K562 (cell line): Measurements from ENCODE around the gene TUBA1A. TPM values are rescaled to one million over a fixed set of nuclear protein-coding genes. Genes with fewer than 3 reads are reported as not detected.
A peak's percentile ranks its signal among the peaks of the same experiment; 100 is the strongest.

Experiments used
- ATF3 ChIP-seq, 2 experiments: fragments of 450-650 bp in 1 of 2; sonication (generic) in 1 of 2; formaldehyde crosslinking in 1 of 2; IDR thresholded peaks in 1 of 2; conservative IDR thresholded peaks in 1 of 2; 2 replicates each; pipeline versions ENCODE4 v1.6.1 to v1.8.1; 2016 to 2023; ENCODE audit warnings: mild to moderate bottlenecking in 2 of 2, moderate library complexity in 2 of 2, inconsistent platforms in 1 of 2, missing genetic modification reagents in 1 of 2
- BCLAF1 ChIP-seq, 2 experiments: fragments of 450-650 bp in 1 of 2; IDR thresholded peaks; 2 replicates each; pipeline ENCODE4 v1.6.1; 2011 to 2017; ENCODE audit warnings: low read depth in 2 of 2, antibody characterized with exemption in 1 of 2, borderline replicate concordance in 1 of 2, low read length in 1 of 2, mild to moderate bottlenecking in 1 of 2, mixed read lengths in 1 of 2; ENCODE audit not compliant: control insufficient read depth in 1 of 2
- E2F4 ChIP-seq: sonication (generic); formaldehyde crosslinking; IDR thresholded peaks from 2 replicates; pipeline ENCODE4 v1.8.0; 2022; ENCODE audit warnings: mild to moderate bottlenecking, low read depth, missing genetic modification reagents
- HDGF ChIP-seq: fragments of 450-650 bp; IDR thresholded peaks from 2 replicates; pipeline ENCODE4 v1.6.1; 2016
- HINFP ChIP-seq: fragments of 450-650 bp; conservative IDR thresholded peaks from 2 replicates; pipeline ENCODE4 v1.6.1; 2016; ENCODE audit warnings: missing genetic modification characterization, low read depth, mild to moderate bottlenecking, control low read depth, missing compliant biosample characterization
- MTA2 ChIP-seq: fragments of 450-650 bp; IDR thresholded peaks from 2 replicates; pipeline ENCODE4 v1.6.1; 2016; ENCODE audit warnings: low read depth
- NR2C1 ChIP-seq, 2 experiments: fragments of 450-650 bp; IDR thresholded peaks; 2 replicates each; pipeline ENCODE4 v1.6.1; 2017; ENCODE audit warnings: mild to moderate bottlenecking in 2 of 2, antibody characterized with exemption in 1 of 2, inconsistent platforms in 1 of 2, missing compliant biosample characterization in 1 of 2, missing genetic modification characterization in 1 of 2
- POLR2AphosphoS5 ChIP-seq: IDR thresholded peaks from 2 replicates; pipeline ENCODE4 v1.6.1; 2011; ENCODE audit warnings: mild to moderate bottlenecking, low read depth, low read length, moderate library complexity; ENCODE audit not compliant: control insufficient read depth, insufficient read depth
- POLR2B ChIP-seq: fragments of 450-650 bp; IDR thresholded peaks from 2 replicates; pipeline ENCODE4 v1.6.1; 2018; ENCODE audit warnings: low read depth; ENCODE audit not compliant: partially characterized antibody
- SAFB2 ChIP-seq: fragments of 200-400 bp; formaldehyde crosslinking; IDR thresholded peaks from 2 replicates; pipeline ENCODE4 v1.6.1; 2018; ENCODE audit warnings: borderline replicate concordance, low read length, low read depth, moderate library complexity; ENCODE audit not compliant: severe bottlenecking
- SP1 ChIP-seq: sonication (generic); formaldehyde crosslinking; IDR thresholded peaks from 2 replicates; pipeline ENCODE4 v1.8.1; 2022; ENCODE audit warnings: mild to moderate bottlenecking, missing genetic modification reagents
- SREBF1 ChIP-seq: fragments of 150-350 bp; IDR thresholded peaks from 2 replicates; pipeline ENCODE4 v1.6.1; 2014; ENCODE audit warnings: antibody characterized with exemption, low read depth, low read length, borderline replicate concordance
- SRSF7 ChIP-seq: fragments of 200-400 bp; formaldehyde crosslinking; optimal IDR thresholded peaks from 2 replicates; pipeline ENCODE3; 2017; ENCODE audit warnings: mild to moderate bottlenecking, low read depth, low read length
- SRSF9 ChIP-seq: fragments of 200-400 bp; formaldehyde crosslinking; IDR thresholded peaks from 2 replicates; pipeline ENCODE4 v1.6.1; 2017; ENCODE audit warnings: low read depth, low read length, borderline replicate concordance
- TSC22D4 ChIP-seq: fragments of 450-650 bp; IDR thresholded peaks from 2 replicates; pipeline ENCODE4 v1.6.1; 2016; ENCODE audit warnings: missing genetic modification characterization, missing biosample characterization, control low read depth
- ZBTB7A ChIP-seq: IDR thresholded peaks from 2 replicates; pipeline ENCODE4 v1.6.1; 2011; ENCODE audit warnings: low read depth, mild to moderate bottlenecking, low read length, moderate library complexity, borderline replicate concordance; ENCODE audit not compliant: control insufficient read depth
- ZC3H4 ChIP-seq: sonication (generic); formaldehyde crosslinking; IDR thresholded peaks from 2 replicates; pipeline ENCODE4 v1.9.0; 2021; ENCODE audit warnings: missing genetic modification reagents, borderline replicate concordance
- ZFP36 ChIP-seq: fragments of 150-350 bp; IDR thresholded peaks from 2 replicates; pipeline ENCODE4 v1.6.1; 2018; ENCODE audit warnings: low read length, low read depth; ENCODE audit not compliant: partially characterized antibody
- ZNF175 ChIP-seq: fragments of 200-800 bp; sonication (Bioruptor generic); IDR thresholded peaks from 2 replicates; pipeline ENCODE4 v1.6.1; 2016; ENCODE audit warnings: low read depth, mild to moderate bottlenecking, missing genetic modification characterization, missing compliant biosample characterization
- ZNF212 ChIP-seq: fragments of 450-650 bp; formaldehyde crosslinking; IDR thresholded peaks from 2 replicates; pipeline ENCODE4 v1.4.0; 2020; ENCODE audit warnings: mild to moderate bottlenecking
- polyA plus RNA-seq, 8 experiments: library from polyadenylated mRNA; depleted of rRNA in 4 of 8; stranded (reverse) in 5 of 8; unstranded in 3 of 8; fragments of >200 nt; fragmentation: Nextera tagmentation in 2 of 8; fragmentation: Illumina TruSeq in 1 of 8; extraction: Ambion mirVana in 2 of 8; extraction: Trizol in 1 of 8; gene quantifications; 2 replicates each; pipeline versions ENCODE4 v1.2.1 to v1.2.3, GENCODE V29; 2011 to 2014; ENCODE audit warnings: inconsistent platforms in 1 of 8, missing spikeins in 1 of 8
- total RNA-seq, 7 experiments: library from RNA; depleted of rRNA in 6 of 7; stranded (reverse); fragments of >200 nt in 6 of 7; fragmentation: Illumina TruSeq in 2 of 7; extraction: Trizol in 2 of 7; gene quantifications; 2 replicates each; pipeline versions ENCODE4 v1.2.1 to v1.2.3, GENCODE V29; 2011 to 2021; ENCODE audit warnings: low replicate concordance in 1 of 7

The TUBA1A gene
- total and polyA plus RNA-seq, 9 of the 15 experiments (the other 6 are each of a cell fraction or from before 2014, with no cell fraction given) = 7.4 to 45.1 (median 11.9) TPM

- TF ChIP-seq ATF3 (IDR thresholded peaks at IDR 0.05) (peak; percentile 98), ATF3 (CRISPR knock-in tag; conservative IDR thresholded peaks at IDR 0.05) (no peak; the same call in 1 of the 2 replicates), BCLAF1 (IDR thresholded peaks at IDR 0.05; ENCODE audit: borderline replicate concordance in 1 of 2, control insufficient read depth in 1 of 2, low read depth in 2 of 2, low read length in 1 of 2) (no peak), POLR2AphosphoS5 (no peak), MTA2 (0 out of 2 replicates have a peak, but pooled peaks have one; percentile 25), TSC22D4 (tag) (no peak), HINFP (tag) (peak; percentile 54; the same call in 1 of the 2 replicates), SRSF9 (no peak), ZC3H4 (no peak), SP1 (CRISPR knock-in tag) (no peak), NR2C1 (IDR thresholded peaks at IDR 0.05) (no peak), NR2C1 (tag; IDR thresholded peaks at IDR 0.05) (no peak), ZFP36 (no peak), HDGF (no peak), SREBF1 (no peak), E2F4 (CRISPR knock-in tag) (no peak), SAFB2 (no peak), POLR2B (no peak), ZBTB7A (no peak), ZNF212 (CRISPR knock-in tag) (no peak), SRSF7 (no peak), ZNF175 (CRISPR knock-in tag) (peak; percentile 64; the same call in 1 of the 2 replicates)
Measured at GRCh38 chr12:49200919-49201594, 12.2 kb upstream of the TUBA1A start (continued).
